Osteoblast (primary cell): ENCODE results near the gene ERAP2. TPM values are rescaled to one million over a fixed set of nuclear protein-coding genes. Genes with fewer than 3 reads are reported as not detected.

Experiments used
- DNase-seq: peaks from one replicate; pipeline ENCODE4 v3.0.0; 2011; ENCODE audit warnings: low spot score, mixed read lengths; ENCODE audit not compliant: insufficient read length; ENCODE audit errors: missing footprints
- H2AFZ ChIP-seq: 2 replicates; pipeline ENCODE4 v1.6.0; 2011; ENCODE audit warnings: mild to moderate bottlenecking, low read length
- H3K27ac ChIP-seq: 2 replicates; pipeline ENCODE4 v1.5.1; 2011; ENCODE audit warnings: mild to moderate bottlenecking, low read depth, low read length, moderate library complexity
- H3K27me3 ChIP-seq: 2 replicates; pipeline ENCODE4 v1.6.0; 2012; ENCODE audit warnings: mild to moderate bottlenecking, control low read depth, inconsistent platforms, low read length, moderate library complexity; ENCODE audit not compliant: insufficient read depth
- H3K36me3 ChIP-seq: 2 replicates; pipeline ENCODE4 v1.5.1; 2011; ENCODE audit warnings: mild to moderate bottlenecking, low read length, control low read depth, moderate library complexity; ENCODE audit not compliant: insufficient read depth
- H3K4me1 ChIP-seq: 2 replicates; pipeline ENCODE4 v1.5.1; 2011; ENCODE audit warnings: mild to moderate bottlenecking, low read length, control low read depth, moderate library complexity; ENCODE audit not compliant: insufficient read depth
- H3K4me2 ChIP-seq: 2 replicates; pipeline ENCODE4 v1.6.0; 2011; ENCODE audit warnings: mild to moderate bottlenecking, low read length; ENCODE audit not compliant: insufficient read depth
- H3K4me3 ChIP-seq: fragments of 200-600 bp; sonication (generic); 3 replicates; pipeline ENCODE4 v1.5.1; 2012; ENCODE audit warnings: mild to moderate bottlenecking, low read length, inconsistent platforms; ENCODE audit not compliant: insufficient read depth
- H3K79me2 ChIP-seq: 2 replicates; pipeline ENCODE4 v1.6.0; 2012; ENCODE audit warnings: mild to moderate bottlenecking, low read length, control low read depth, inconsistent platforms; ENCODE audit not compliant: insufficient read depth
- H3K9me3 ChIP-seq: 2 replicates; pipeline ENCODE4 v1.5.1; 2011; ENCODE audit warnings: low read depth, low read length, control low read depth
- H4K20me1 ChIP-seq: 2 replicates; pipeline ENCODE4 v1.6.0; 2012; ENCODE audit warnings: mild to moderate bottlenecking, low read length, control low read depth; ENCODE audit not compliant: insufficient read depth
- total RNA-seq: library from RNA; depleted of rRNA; stranded (reverse); fragments of >200 nt; gene quantifications from 2 replicates; pipeline ENCODE4 v1.2.3, GENCODE V29; 2012
- TF ChIP-seq, protein P1 (sequence below): IDR thresholded peaks from 2 replicates; pipeline ENCODE4 v1.5.1; 2011; ENCODE audit warnings: mild to moderate bottlenecking, low read depth, low read length, moderate library complexity; ENCODE audit errors: extremely low read depth

Gene ERAP2
- total RNA-seq, 1 donor, result 84.7 TPM

DNA sequence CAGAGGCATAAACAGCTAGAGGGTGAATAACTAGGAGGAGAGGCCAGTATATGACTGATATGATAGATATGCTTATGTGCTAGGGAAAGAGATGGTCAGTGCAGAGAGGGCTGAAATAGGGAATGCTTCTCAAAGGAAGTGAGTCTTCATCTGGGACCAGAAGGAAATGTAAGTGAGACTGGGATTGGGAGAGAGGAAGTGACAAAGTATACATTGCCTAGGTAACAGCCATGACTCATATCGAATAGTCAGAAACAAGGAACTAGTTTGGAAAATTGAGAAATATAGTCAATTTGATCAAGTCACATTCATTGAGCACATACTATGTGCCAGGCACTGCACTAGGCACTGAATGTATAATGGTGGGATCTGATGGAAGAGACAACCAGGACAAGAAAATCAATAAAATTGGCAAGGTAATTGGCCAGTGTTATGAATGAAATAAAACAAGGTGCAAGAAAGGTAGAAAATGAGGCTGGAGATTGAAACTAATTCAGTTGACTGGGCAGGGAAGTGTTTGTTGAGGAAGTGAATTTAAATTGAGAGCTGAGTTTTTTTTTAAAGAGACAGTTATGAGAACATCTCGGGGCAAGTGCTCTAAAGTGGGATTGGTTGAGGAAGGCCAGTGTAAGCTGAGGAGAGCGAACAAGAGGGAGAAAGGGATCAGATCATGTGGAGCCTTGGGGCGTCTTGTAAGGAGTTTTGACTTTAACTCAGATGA lies 4.3 kb downstream of the ERAP2 start:
- H3K4me1 ChIP-seq, result peaks cover 33% of the 10 kb centered on the region
- DNase-seq, result peak; percentile 82
- H3K4me2 ChIP-seq, result no peak overlapping the region
- H3K27ac ChIP-seq, result peak overlapping the region; percentile 83
- no peak overlapping the region for H3K4me3 ChIP-seq
- TF ChIP-seq, protein P1, sequence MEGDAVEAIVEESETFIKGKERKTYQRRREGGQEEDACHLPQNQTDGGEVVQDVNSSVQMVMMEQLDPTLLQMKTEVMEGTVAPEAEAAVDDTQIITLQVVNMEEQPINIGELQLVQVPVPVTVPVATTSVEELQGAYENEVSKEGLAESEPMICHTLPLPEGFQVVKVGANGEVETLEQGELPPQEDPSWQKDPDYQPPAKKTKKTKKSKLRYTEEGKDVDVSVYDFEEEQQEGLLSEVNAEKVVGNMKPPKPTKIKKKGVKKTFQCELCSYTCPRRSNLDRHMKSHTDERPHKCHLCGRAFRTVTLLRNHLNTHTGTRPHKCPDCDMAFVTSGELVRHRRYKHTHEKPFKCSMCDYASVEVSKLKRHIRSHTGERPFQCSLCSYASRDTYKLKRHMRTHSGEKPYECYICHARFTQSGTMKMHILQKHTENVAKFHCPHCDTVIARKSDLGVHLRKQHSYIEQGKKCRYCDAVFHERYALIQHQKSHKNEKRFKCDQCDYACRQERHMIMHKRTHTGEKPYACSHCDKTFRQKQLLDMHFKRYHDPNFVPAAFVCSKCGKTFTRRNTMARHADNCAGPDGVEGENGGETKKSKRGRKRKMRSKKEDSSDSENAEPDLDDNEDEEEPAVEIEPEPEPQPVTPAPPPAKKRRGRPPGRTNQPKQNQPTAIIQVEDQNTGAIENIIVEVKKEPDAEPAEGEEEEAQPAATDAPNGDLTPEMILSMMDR, result no peak
- H3K9me3 ChIP-seq, result no peaks in the 10 kb centered on the region
- peaks cover 5% of the 10 kb centered on the region for H3K79me2 ChIP-seq
- H4K20me1 ChIP-seq, result no peaks in the 10 kb centered on the region
- no peaks in the 10 kb centered on the region for H3K27me3 ChIP-seq
- H2AFZ ChIP-seq, result no peak overlapping the region
- no peaks in the 10 kb centered on the region for H3K36me3 ChIP-seq

DNA sequence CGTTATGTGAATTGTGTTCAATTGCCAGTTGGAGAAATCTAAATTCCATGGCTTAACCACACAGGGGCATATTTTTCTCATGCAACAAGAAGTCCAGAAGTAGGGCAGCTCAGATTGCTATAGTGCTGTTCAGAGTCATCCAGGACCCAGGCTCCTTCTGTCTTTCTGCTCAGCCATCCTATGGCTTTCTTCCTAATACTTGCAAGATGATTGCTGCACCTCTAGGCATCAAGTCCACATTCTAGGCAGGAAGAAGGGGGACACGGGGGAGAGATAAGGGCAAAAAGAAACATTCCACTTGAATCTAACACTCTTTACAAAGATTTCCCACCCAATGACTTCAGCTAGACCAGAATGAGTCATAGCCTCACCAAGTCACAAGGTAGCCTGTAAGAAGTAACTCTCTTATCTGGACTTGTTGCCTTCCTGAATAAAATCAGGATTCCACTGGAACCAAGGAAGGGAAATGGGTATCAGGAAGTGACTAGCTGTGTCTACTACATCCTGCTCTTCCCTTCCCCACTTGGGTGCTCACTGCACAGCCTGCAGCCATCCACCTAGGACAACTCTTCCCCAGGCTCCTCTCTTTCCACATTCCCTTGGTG lies 5.3 kb downstream of the ERAP2 start:
- Histone ChIP-seq H2AFZ (peak overlapping the region; percentile 46), H3K4me3 (no peak overlapping the region), H3K4me2 (peak overlapping the region; percentile 23), H3K79me2 (peaks cover 5% of the 10 kb centered on the region), H3K27ac (peak overlapping the region; percentile 83), H3K4me1 (peaks cover 27% of the 10 kb centered on the region), H3K9me3 (no peaks in the 10 kb centered on the region), H3K36me3 (no peaks in the 10 kb centered on the region), H4K20me1 (no peaks in the 10 kb centered on the region), H3K27me3 (no peaks in the 10 kb centered on the region)
- peak; percentile 88 for DNase-seq
- TF ChIP-seq, protein P1, result no peak

GRCh38 chr5:96883871-96884270 lies 7.6 kb downstream of the ERAP2 start:
- no peaks in the 10 kb centered on the region for H3K9me3 ChIP-seq
- no peak for DNase-seq
- TF ChIP-seq, protein P1, result no peak
- no peaks in the 10 kb centered on the region for H3K27me3 ChIP-seq
- H2AFZ ChIP-seq, result no peak overlapping the region
- H3K79me2 ChIP-seq, result no peaks in the 10 kb centered on the region
- peaks cover 3% of the 10 kb centered on the region for H3K36me3 ChIP-seq
- H3K4me2 ChIP-seq, result no peak overlapping the region
- no peaks in the 10 kb centered on the region for H4K20me1 ChIP-seq
- peaks cover 22% of the 10 kb centered on the region for H3K4me1 ChIP-seq
- no peak overlapping the region for H3K4me3 ChIP-seq
- no peak overlapping the region for H3K27ac ChIP-seq

- peaks cover 22% of the 10 kb centered on the region for H3K4me1 ChIP-seq
- H3K4me3 ChIP-seq, result no peak overlapping the region
- TF ChIP-seq, protein P1, result no peak
- H3K4me2 ChIP-seq, result no peak overlapping the region
- H2AFZ ChIP-seq, result no peak overlapping the region
- H3K79me2 ChIP-seq, result no peaks in the 10 kb centered on the region
- peaks cover 3% of the 10 kb centered on the region for H3K36me3 ChIP-seq
- no peaks in the 10 kb centered on the region for H3K27me3 ChIP-seq
- no peaks in the 10 kb centered on the region for H3K9me3 ChIP-seq
- H3K27ac ChIP-seq, result no peak overlapping the region
- no peaks in the 10 kb centered on the region for H4K20me1 ChIP-seq
- DNase-seq, result peak; percentile 27
Observed at GRCh38 chr5:96884995-96885394, 8.7 kb downstream of the ERAP2 start.
